K562 (cell line): ENCODE measurements around the gene GRIN2A. TPM values are rescaled to one million over a fixed set of nuclear protein-coding genes. Genes with fewer than 3 reads are reported as not detected.

Experiments
- ATAC-seq: fragments of 200-7000 bp; cut with Tn5 transposase; 3 replicates; pipeline ENCODE4 v1.9.1; 2020; ENCODE audit warnings: moderate library complexity
- BruUV-seq: library from RNA; stranded (reverse); fragments of 400-500 nt; replicated peaks from 2 replicates; lab custom pipeline; 2021; lab: Mats Ljungman, UMichigan
- CTCF ChIA-PET: fragments of 300-600 bp; formaldehyde crosslinking; extraction: SDS; loops from one replicate; lab custom pipeline; 2021; ENCODE audit warnings: low intra/inter-chr PET ratio; lab: Yijun Ruan, JAX
- POLR2A ChIA-PET: fragments of 300-600, 350-650 bp; sonication (Branson Sonifier 250); formaldehyde crosslinking; extraction: SDS; loops from one replicate; lab custom pipeline; 2021; ENCODE audit warnings: antibody characterized with exemption, inconsistent platforms; lab: Yijun Ruan, JAX
- DNase-seq, 4 experiments: peaks; one replicate each; pipeline versions ENCODE4 v3.0.0 to v3.0.0-alpha.2; 2011 to 2018; ENCODE audit warnings: low spot score in 3 of 4, mixed read lengths in 3 of 4; ENCODE audit errors: extremely low read depth in 1 of 4
- FAIRE-seq: peaks from 2 replicates; lab custom pipeline; 2011; peaks lifted over from hg19 to GRCh38; lab: Jason Lieb, UNC
- H2AFZ ChIP-seq: 2 replicates; pipeline ENCODE4 v1.6.0; 2011; ENCODE audit warnings: low read depth, low read length, control low read depth, inconsistent platforms
- H3K27ac ChIP-seq: fragments of 200-600 bp; 3 replicates; pipeline ENCODE4 v1.8.0; 2011; ENCODE audit warnings: low read depth, mild to moderate bottlenecking, control low read depth, inconsistent platforms, low read length, moderate library complexity, mixed read lengths; ENCODE audit errors: extremely low read depth
- H3K27me3 ChIP-seq, 2 experiments: fragments of 300-600 bp in 1 of 2; 2 replicates in 1 of 2; 3 replicates in 1 of 2; pipeline versions ENCODE4 v1.6.0 to v1.8.0; 2011; ENCODE audit warnings: inconsistent platforms in 2 of 2, low read length in 2 of 2, mild to moderate bottlenecking in 1 of 2, mixed read lengths in 1 of 2, moderate library complexity in 1 of 2; ENCODE audit not compliant: control insufficient read depth in 2 of 2, insufficient read depth in 2 of 2
- H3K36me3 ChIP-seq: fragments of 300-600 bp; 3 replicates; pipeline ENCODE4 v1.8.0; 2011; ENCODE audit warnings: mild to moderate bottlenecking, low read length, inconsistent platforms; ENCODE audit not compliant: control insufficient read depth, insufficient read depth
- H3K4me1 ChIP-seq, 2 experiments: fragments of 200-600 bp in 1 of 2; replicated peaks in 1 of 2; 2 replicates in 1 of 2; 3 replicates in 1 of 2; pipeline versions ENCODE4 v1.5.1 to v1.8.0; 2011; ENCODE audit warnings: inconsistent platforms in 2 of 2, low read length in 2 of 2, mild to moderate bottlenecking in 1 of 2, mixed read lengths in 1 of 2, moderate library complexity in 1 of 2; ENCODE audit not compliant: control insufficient read depth in 2 of 2, insufficient read depth in 2 of 2
- H3K4me2 ChIP-seq: 2 replicates; pipeline ENCODE4 v1.6.1; 2011; ENCODE audit warnings: low read length, control low read depth, inconsistent platforms, mixed read lengths; ENCODE audit not compliant: insufficient read depth
- H3K4me3 ChIP-seq: fragments of 200-600 bp; sonication (generic), shearing (Covaris generic); 2 replicates; pipeline ENCODE4 v1.5.1; 2016; ENCODE audit warnings: control low read depth, inconsistent platforms
- H3K79me2 ChIP-seq: fragments of 200-600 bp; 3 replicates; pipeline ENCODE4 v1.8.0; 2011; ENCODE audit warnings: low read length, inconsistent platforms; ENCODE audit not compliant: control insufficient read depth, insufficient read depth
- H3K9ac ChIP-seq, 2 experiments: 2 replicates each; pipeline versions ENCODE4 v1.6.0 to v1.6.1; 2011; ENCODE audit warnings: low read depth in 2 of 2, low read length in 2 of 2, control low read depth in 1 of 2, inconsistent platforms in 1 of 2, mild to moderate bottlenecking in 1 of 2, mixed read lengths in 1 of 2; ENCODE audit not compliant: insufficient read depth in 1 of 2
- H3K9me1 ChIP-seq: one replicate; pipeline ENCODE4 v1.6.0; 2011; ENCODE audit warnings: inconsistent platforms, mild to moderate bottlenecking, low read length, moderate library complexity; ENCODE audit not compliant: control insufficient read depth, insufficient read depth
- H3K9me3 ChIP-seq: replicated peaks from 2 replicates; pipeline ENCODE4 v1.5.1; 2011; ENCODE audit warnings: low read depth, low read length, inconsistent platforms; ENCODE audit not compliant: control insufficient read depth, insufficient read depth
- H4K20me1 ChIP-seq: replicated peaks from 2 replicates; pipeline ENCODE4 v1.6.1; 2011; ENCODE audit warnings: low read length, inconsistent platforms, mixed read lengths; ENCODE audit not compliant: control insufficient read depth, insufficient read depth
- EHMT2 ChIP-seq: fragments of 450-650 bp; IDR thresholded peaks from 2 replicates; pipeline ENCODE4 v1.6.1; 2018; ENCODE audit warnings: antibody characterized with exemption
- KDM5B ChIP-seq: fragments of 200-600 bp; sonication (generic); IDR thresholded peaks from 2 replicates; pipeline ENCODE4 v1.6.1; 2012; ENCODE audit warnings: low read depth, mild to moderate bottlenecking, moderate library complexity, low read length, control low read depth, inconsistent platforms; ENCODE audit not compliant: insufficient replicate concordance
- LCOR ChIP-seq: sonication (generic); formaldehyde crosslinking; IDR thresholded peaks from 2 replicates; pipeline ENCODE4 v1.8.0; 2022; ENCODE audit warnings: mild to moderate bottlenecking, missing genetic modification reagents
- RFX5 ChIP-seq: IDR thresholded peaks from 2 replicates; pipeline ENCODE4 v1.6.1; 2011; ENCODE audit warnings: low read depth, mild to moderate bottlenecking, improper control_type of control experiment, low read length
- STAT5B ChIP-seq: fragments of 250-450 bp; sonication (Bioruptor Pico); IDR thresholded peaks from 2 replicates; pipeline ENCODE4 v1.8.0; 2021; ENCODE audit warnings: mild to moderate bottlenecking, inconsistent platforms
- ZNF512 ChIP-seq: IDR thresholded peaks from 2 replicates; pipeline ENCODE4 v1.6.1; 2016; ENCODE audit warnings: missing genetic modification characterization, missing compliant biosample characterization
- WGBS: fragments of 100-300 bp; shearing (Covaris generic); methylation state at CpG from one replicate; pipeline ENCODE4 v1.1.6; 2016; ENCODE audit warnings: low coverage, mixed read lengths; ENCODE audit not compliant: insufficient coverage; ENCODE audit errors: missing lambda C conversion rate; 5-methylcytosine and 5-hydroxymethylcytosine counted together
- in situ Hi-C: fragments of 300-500 bp; cut with MboI; formaldehyde crosslinking; loops from 4 replicates; pipeline ENCODE4 v1.15.0; 2018; ENCODE audit warnings: inconsistent platforms, mixed read lengths
- intact Hi-C: fragments of 100-400 bp; cut with micrococcal nuclease; formaldehyde crosslinking; loops from 2 replicates; pipeline ENCODE4 v1.14.2; 2022
- polyA plus RNA-seq, 8 experiments: library from polyadenylated mRNA; depleted of rRNA in 4 of 8; stranded (reverse) in 5 of 8; unstranded in 3 of 8; fragments of >200 nt; fragmentation: Nextera tagmentation in 2 of 8; fragmentation: Illumina TruSeq in 1 of 8; extraction: Ambion mirVana in 2 of 8; extraction: Trizol in 1 of 8; gene quantifications; 2 replicates each; pipeline versions ENCODE4 v1.2.1 to v1.2.3, GENCODE V29; 2011 to 2014; ENCODE audit warnings: inconsistent platforms in 1 of 8, missing spikeins in 1 of 8
- total RNA-seq, 7 experiments: library from RNA; depleted of rRNA in 6 of 7; stranded (reverse); fragments of >200 nt in 6 of 7; fragmentation: Illumina TruSeq in 2 of 7; extraction: Trizol in 2 of 7; gene quantifications; 2 replicates each; pipeline versions ENCODE4 v1.2.1 to v1.2.3, GENCODE V29; 2011 to 2021; ENCODE audit warnings: low replicate concordance in 1 of 7

The GRIN2A gene
- total and polyA plus RNA-seq, 9 of the 15 experiments (the other 6 are each of a cell fraction or from before 2014, with no cell fraction given), result not detected

GRCh38 chr16:10224850-10225249 lies 42.6 kb upstream of the GRIN2A start (continued):
- TF ChIP-seq EHMT2, result no peak
- no peak for TF ChIP-seq RFX5

GRCh38 chr16:10220942-10221341 lies 38.7 kb upstream of the GRIN2A start:
- H3K4me1 ChIP-seq, result no peaks in the 10 kb centered on the region
- no TSS peak for BruUV-seq
- H3K27ac ChIP-seq, result no peak overlapping the region
- H3K79me2 ChIP-seq, result no peaks in the 10 kb centered on the region
- no peak overlapping the region for H3K4me3 ChIP-seq
- H3K9me3 ChIP-seq, result no peaks in the 10 kb centered on the region
- H3K4me2 ChIP-seq, result no peak overlapping the region
- ATAC-seq (no peak), DNase-seq (no peak), FAIRE-seq (no peak)
- POLR2A ChIA-PET, result interaction anchor here (0.5 to 0.7 kb wide), 2 partner anchors 11 to 273 kb away, joined by 3 read pairs; no protein-coding TSS in a partner anchor
- CTCF ChIA-PET, result no interaction called here
- H2AFZ ChIP-seq, result no peak overlapping the region
- no peaks in the 10 kb centered on the region for H3K9me1 ChIP-seq
- H4K20me1 ChIP-seq, result no peaks in the 10 kb centered on the region
- H3K36me3 ChIP-seq, result no peaks in the 10 kb centered on the region
- H3K27me3 ChIP-seq, result peaks cover 13 to 54% of the 10 kb centered on the region in 2 experiments; a peak in 4 of 5 replicates
- intact Hi-C loops, result no loop called here
- H3K9ac ChIP-seq, result no peak overlapping the region
- WGBS, result 0% methylated on average over 3 of the region's 3 CpGs
- in situ Hi-C loops, result no loop called here
- TF ChIP-seq STAT5B (no peak), LCOR (CRISPR knock-in tag) (no peak)

DNA sequence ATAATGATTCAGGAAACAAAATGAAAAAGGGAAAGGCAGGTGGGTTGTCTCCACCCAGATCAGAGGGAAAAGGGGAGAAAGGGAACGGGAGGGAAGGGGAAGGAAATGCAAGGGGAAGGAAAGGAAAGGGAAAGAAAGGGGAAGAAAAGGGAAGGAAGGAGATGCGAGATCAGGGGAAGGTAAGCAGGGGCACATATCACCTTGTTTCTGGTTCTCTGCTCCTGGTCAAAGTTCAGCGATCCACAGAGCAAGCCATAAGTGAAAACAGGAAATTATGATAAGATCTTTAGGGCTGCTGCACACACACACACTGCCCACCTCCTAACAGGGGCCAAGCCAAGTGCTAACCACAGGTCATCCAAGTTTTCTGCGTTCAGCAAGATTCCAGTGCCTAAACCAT lies 37.5 kb upstream of the GRIN2A start:
- no peak for DNase-seq
- Histone ChIP-seq H3K36me3 (no peaks in the 10 kb centered on the region), H2AFZ (no peak overlapping the region), H3K27me3 (peaks cover 19 to 57% of the 10 kb centered on the region in 2 experiments; a peak in 4 of 5 replicates), H3K9me3 (no peaks in the 10 kb centered on the region), H3K4me1 (no peaks in the 10 kb centered on the region), H3K9me1 (no peaks in the 10 kb centered on the region), H4K20me1 (no peaks in the 10 kb centered on the region), H3K79me2 (no peaks in the 10 kb centered on the region), H3K4me3 (no peak overlapping the region), H3K27ac (no peak overlapping the region), H3K9ac (no peak overlapping the region), H3K4me2 (no peak overlapping the region)
- BruUV-seq, result no TSS peak
- CTCF ChIA-PET, result no interaction called here
- FAIRE-seq, result no peak
- intact Hi-C loops, result no loop called here
- no peak for ATAC-seq
- POLR2A ChIA-PET, result no interaction called here
- 0% methylated on average over 4 of the region's 4 CpGs for WGBS
- TF ChIP-seq ZNF512 (peak; percentile 48), KDM5B (no peak)
- in situ Hi-C loops, result no loop called here
